Hippocampal formation (tissue), 2 donors: Measurements from ENCODE around the gene CLK1.
"Not testable (repeated sequence)": the region's sequence is repeated elsewhere in the genome, so short reads cannot be mapped to it uniquely, and the experiment has no call there.

Experiments used
- DNase-seq, 2 donors: peaks; one replicate each; lab custom pipeline; 2025; lab: John Stamatoyannopoulos, UW

Gene CLK1

GRCh38 chr2:200851398-200852248, 12.8 kb downstream of the CLK1 start:
- no peak for DNase-seq

GRCh38 chr2:200850512-200851256, 13.8 kb downstream of the CLK1 start:
- no peak for DNase-seq

GRCh38 chr2:200847939-200848338, 16.5 kb downstream of the CLK1 start:
- no peak for DNase-seq

- DNase-seq: no peak
Observed at GRCh38 chr2:200847269-200847668, 17.2 kb downstream of the CLK1 start.

- no peak for DNase-seq
Observed at GRCh38 chr2:200845669-200846325, 18.7 kb downstream of the CLK1 start.

- no peak for DNase-seq
Observed at GRCh38 chr2:200845194-200845593, 19.3 kb downstream of the CLK1 start.

- DNase-seq: no peak
Observed at GRCh38 chr2:200843993-200844948, 20.2 kb downstream of the CLK1 start.

- no peak for DNase-seq
Observed at GRCh38 chr2:200839513-200839912, 24.9 kb downstream of the CLK1 start.

- no peak for DNase-seq
Observed at GRCh38 chr2:200834701-200835100, 29.8 kb downstream of the CLK1 start.

GRCh38 chr2:200829258-200829655, 35.2 kb downstream of the CLK1 start:
- no peak for DNase-seq

- DNase-seq: no peak
Observed at GRCh38 chr2:200828572-200829257, 35.7 kb downstream of the CLK1 start.

- no peak for DNase-seq
Observed at GRCh38 chr2:200828104-200828503, 36.4 kb downstream of the CLK1 start.

- DNase-seq: no peak
Observed at GRCh38 chr2:200821686-200822245, 42.7 kb downstream of the CLK1 start.

GRCh38 chr2:200820573-200821234, 43.8 kb downstream of the CLK1 start:
- no peak for DNase-seq

GRCh38 chr2:200818732-200819131, 45.7 kb downstream of the CLK1 start:
- DNase-seq: not testable (repeated sequence)

GRCh38 chr2:200814917-200815316, 49.5 kb downstream of the CLK1 start:
- DNase-seq: no peak

GRCh38 chr2:200814276-200814815, 50.1 kb downstream of the CLK1 start:
- no peak for DNase-seq

GRCh38 chr2:200812122-200813022, 52.1 kb downstream of the CLK1 start:
- DNase-seq: peak in 1 of 2 donors; percentile 47
